ENCODE results near the gene PCDHGC3. TPM values are rescaled to one million over a fixed set of nuclear protein-coding genes. Genes with fewer than 3 reads are reported as not detected.

Gene PCDHGC3
- total and polyA plus RNA-seq, 2 of the 8 experiments (the other 6 are each of a cell fraction or from before 2014, with no cell fraction given), result 4.7 to 18.6 TPM

DNA sequence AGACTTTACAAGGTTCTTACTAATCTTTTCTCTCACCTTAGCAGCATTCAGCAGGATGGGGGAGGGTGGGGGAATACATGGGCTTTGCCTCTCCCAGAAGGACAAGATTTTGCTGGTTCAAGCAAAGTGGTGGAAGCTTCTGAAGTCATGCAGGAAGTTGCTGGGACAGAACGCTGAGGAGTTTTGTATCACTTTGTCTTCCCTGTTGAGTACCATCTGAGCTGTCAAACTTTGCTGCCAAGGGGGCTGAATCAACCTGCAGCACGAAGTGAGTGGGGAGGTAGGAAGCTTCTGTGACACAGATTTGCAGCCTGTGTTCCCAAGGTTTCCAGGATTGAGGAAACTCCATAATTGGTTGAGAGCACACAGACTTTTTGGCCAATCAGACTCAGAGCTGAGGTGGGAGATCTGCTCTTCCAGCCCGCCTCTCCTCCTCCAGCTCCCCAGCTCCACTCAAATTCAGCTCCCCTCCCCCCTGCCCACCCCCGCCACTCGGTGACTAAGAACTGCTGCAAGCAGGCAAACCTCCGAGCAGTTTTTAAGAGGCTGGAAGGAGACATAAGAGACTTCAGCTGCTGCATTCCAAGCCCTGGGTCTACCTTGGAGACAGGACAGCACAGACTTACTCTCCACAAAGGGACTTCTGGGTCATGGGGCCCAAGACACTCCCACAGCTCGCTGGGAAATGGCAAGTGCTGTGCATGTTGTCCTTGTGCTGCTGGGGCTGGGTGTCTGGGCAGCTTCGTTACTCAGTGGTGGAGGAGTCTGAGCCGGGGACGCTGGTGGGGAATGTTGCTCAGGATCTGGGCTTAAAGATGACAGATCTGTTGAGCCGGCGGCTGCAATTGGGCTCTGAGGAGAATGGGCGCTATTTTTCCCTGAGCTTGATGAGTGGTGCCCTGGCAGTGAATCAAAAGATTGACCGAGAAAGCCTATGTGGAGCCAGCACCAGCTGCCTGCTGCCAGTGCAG, 13.1 kb downstream of the PCDHGC3 start, which contains the start of gene PCDHGC5:
Gene PCDHGC5 (plus strand): TSS at position 491 of the 971 bp plus-strand sequence. CDS start 160 bp downstream, at position 651.
- Histone ChIP-seq H2AK5ac (ENCODE audit: low read depth, low read length) (no peak within 1 kb of the TSS; the same call in 1 of the 2 replicates), H3K9me3 (ENCODE audit: insufficient read depth in 2 of 2, low read depth in 1 of 2, low read length in 1 of 2) (no peaks in the 10 kb centered on the region), H3K27me3 (replicated peaks in 1 of 4; ENCODE audit: control insufficient read depth in 3 of 4, extremely low read depth in 1 of 4, insufficient read depth in 3 of 4, low read length in 3 of 4) (peaks cover 20 to 56% (median 51%) of the 10 kb centered on the region in 4 experiments), H3K23ac (ENCODE audit: insufficient read length) (no peak within 1 kb of the TSS), H3K56ac (replicated peaks; ENCODE audit: insufficient read length, low read depth, low read length) (no peak within 1 kb of the TSS), H2BK120ac (replicated peaks; ENCODE audit: low read depth, low read length) (no peak within 1 kb of the TSS), H2BK20ac (ENCODE audit: low read length) (no peak within 1 kb of the TSS), H2BK12ac (ENCODE audit: low read depth, low read length) (no peak within 1 kb of the TSS), H4K8ac (ENCODE audit: extremely low read depth, insufficient read depth, low read length) (no peak within 1 kb of the TSS), H3K79me2 (ENCODE audit: control insufficient read depth in 1 of 2, insufficient read depth in 2 of 2, low read length in 2 of 2) (peaks cover 0 to 3% of the 10 kb centered on the region in 2 experiments; a peak in 1 of 4 replicates), H3K27ac (ENCODE audit: low read depth, low read length) (no peak within 1 kb of the TSS), H2BK15ac (ENCODE audit: low read length) (0 out of 2 replicates have a peak within 1 kb of the TSS, but pooled peaks have one; percentile 40), H3K4me3 (ENCODE audit: extremely low read depth in 1 of 4, insufficient read depth in 2 of 4, low read depth in 3 of 4, low read length in 4 of 4) (no peak within 1 kb of the TSS), H2BK5ac (ENCODE audit: low read depth, low read length) (no peak within 1 kb of the TSS), H3K18ac (ENCODE audit: extremely low read depth, low read length) (no peak within 1 kb of the TSS), H3K4me1 (replicated peaks in 1 of 4; ENCODE audit: control insufficient read depth in 3 of 4, insufficient read depth in 4 of 4, low read length in 3 of 4) (peaks cover 0 to 26% (median 17%) of the 10 kb centered on the region in 4 experiments; a peak in 6 of 7 replicates), H3K9ac (replicated peaks in 1 of 4; ENCODE audit: extremely low read depth in 1 of 4, low read depth in 3 of 4, low read length in 3 of 4) (no peak within 1 kb of the TSS), H3K79me1 (ENCODE audit: low read depth, low read length) (no peaks in the 10 kb centered on the region; the same call in none of the 2 replicates), H3K36me3 (ENCODE audit: control insufficient read depth in 2 of 4, insufficient read depth in 4 of 4, low read length in 3 of 4) (no peaks in the 10 kb centered on the region), H3K4ac (replicated peaks; ENCODE audit: insufficient read length, low read depth, low read length) (no peak within 1 kb of the TSS), H3K4me2 (ENCODE audit: insufficient read depth in 1 of 2, low read depth in 2 of 2, low read length in 2 of 2) (no peak within 1 kb of the TSS), H3K14ac (ENCODE audit: insufficient read length) (no peak within 1 kb of the TSS), H2AFZ (ENCODE audit: low read length) (no peak within 1 kb of the TSS), H4K5ac (ENCODE audit: insufficient read length, low read depth, low read length) (no peak within 1 kb of the TSS), H3K23me2 (ENCODE audit: low read depth, low read length) (peaks cover 24% of the 10 kb centered on the region), H4K20me1 (replicated peaks in 1 of 2; ENCODE audit: control insufficient read depth in 1 of 2, insufficient read depth in 2 of 2, low read length in 2 of 2) (peaks cover 13 to 23% of the 10 kb centered on the region in 2 experiments), H4K91ac (replicated peaks; ENCODE audit: insufficient read length, low read length) (no peak within 1 kb of the TSS)
- POLR2A ChIA-PET (ENCODE audit: partially characterized antibody), result interaction anchor here (0.8 to 1.6 kb wide), 5 partner anchors 13 to 171 kb away, joined by 3 to 4 read pairs (median 4); no protein-coding TSS in a partner anchor
- no peak for DNase-seq (ENCODE audit: low read depth in 1 of 2, low spot score in 2 of 2)
- 79% methylated on average over 14 of the region's 14 CpGs; no CpG with 5 or more reads in 1 of the 2 experiments for WGBS, 2 experiments (ENCODE audit: extremely low coverage in 1 of 2, insufficient coverage in 1 of 2, insufficient read length in 1 of 2, insufficient replicate concordance in 2 of 2, low coverage in 1 of 2, low lambda C conversion rate in 2 of 2, missing lambda C conversion rate in 1 of 2)
- CTCF ChIA-PET (ENCODE audit: partially characterized antibody), result interaction anchor here (0.5 to 50.9 kb wide), 16 partner anchors 8 to 694 kb away, joined by 3 to 1236 read pairs (median 4); partner anchors contain the start of genes PCDHA2, PCDHAC1, PCDHB15 and PCDHGA10
- no peak for FAIRE-seq
- TF ChIP-seq ASH2L (IDR thresholded peaks at IDR 0.05; ENCODE audit: low read length) (no peak), BCL11A (IDR thresholded peaks at IDR 0.05; ENCODE audit: low read depth in 2 of 2, low read length in 2 of 2) (no peak), PHF8 (conservative IDR thresholded peaks at IDR 0.05; ENCODE audit: low read depth, low read length) (no peak), RNF2 (IDR thresholded peaks at IDR 0.05; ENCODE audit: borderline replicate concordance, low read depth, low read length, missing control alignments, poor library complexity, severe bottlenecking) (no peak)
- TF ChIP-seq, protein P1, sequence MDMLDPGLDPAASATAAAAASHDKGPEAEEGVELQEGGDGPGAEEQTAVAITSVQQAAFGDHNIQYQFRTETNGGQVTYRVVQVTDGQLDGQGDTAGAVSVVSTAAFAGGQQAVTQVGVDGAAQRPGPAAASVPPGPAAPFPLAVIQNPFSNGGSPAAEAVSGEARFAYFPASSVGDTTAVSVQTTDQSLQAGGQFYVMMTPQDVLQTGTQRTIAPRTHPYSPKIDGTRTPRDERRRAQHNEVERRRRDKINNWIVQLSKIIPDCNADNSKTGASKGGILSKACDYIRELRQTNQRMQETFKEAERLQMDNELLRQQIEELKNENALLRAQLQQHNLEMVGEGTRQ (IDR thresholded peaks at IDR 0.05; ENCODE audit: low read length), result no peak
- TF ChIP-seq, protein P2, sequence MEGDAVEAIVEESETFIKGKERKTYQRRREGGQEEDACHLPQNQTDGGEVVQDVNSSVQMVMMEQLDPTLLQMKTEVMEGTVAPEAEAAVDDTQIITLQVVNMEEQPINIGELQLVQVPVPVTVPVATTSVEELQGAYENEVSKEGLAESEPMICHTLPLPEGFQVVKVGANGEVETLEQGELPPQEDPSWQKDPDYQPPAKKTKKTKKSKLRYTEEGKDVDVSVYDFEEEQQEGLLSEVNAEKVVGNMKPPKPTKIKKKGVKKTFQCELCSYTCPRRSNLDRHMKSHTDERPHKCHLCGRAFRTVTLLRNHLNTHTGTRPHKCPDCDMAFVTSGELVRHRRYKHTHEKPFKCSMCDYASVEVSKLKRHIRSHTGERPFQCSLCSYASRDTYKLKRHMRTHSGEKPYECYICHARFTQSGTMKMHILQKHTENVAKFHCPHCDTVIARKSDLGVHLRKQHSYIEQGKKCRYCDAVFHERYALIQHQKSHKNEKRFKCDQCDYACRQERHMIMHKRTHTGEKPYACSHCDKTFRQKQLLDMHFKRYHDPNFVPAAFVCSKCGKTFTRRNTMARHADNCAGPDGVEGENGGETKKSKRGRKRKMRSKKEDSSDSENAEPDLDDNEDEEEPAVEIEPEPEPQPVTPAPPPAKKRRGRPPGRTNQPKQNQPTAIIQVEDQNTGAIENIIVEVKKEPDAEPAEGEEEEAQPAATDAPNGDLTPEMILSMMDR (IDR thresholded peaks at IDR 0.05; ENCODE audit: control extremely low read depth in 1 of 3, insufficient read depth in 1 of 3, low read depth in 1 of 3, low read length in 3 of 3), result no peak
